ENCODE measurements around the gene ADCY3. TPM values are rescaled to one million over a fixed set of nuclear protein-coding genes. Genes with fewer than 3 reads are reported as not detected.

ADCY3 gene
- total RNA-seq, 1 experiment from 2014 or later: 71.1 TPM

DNA sequence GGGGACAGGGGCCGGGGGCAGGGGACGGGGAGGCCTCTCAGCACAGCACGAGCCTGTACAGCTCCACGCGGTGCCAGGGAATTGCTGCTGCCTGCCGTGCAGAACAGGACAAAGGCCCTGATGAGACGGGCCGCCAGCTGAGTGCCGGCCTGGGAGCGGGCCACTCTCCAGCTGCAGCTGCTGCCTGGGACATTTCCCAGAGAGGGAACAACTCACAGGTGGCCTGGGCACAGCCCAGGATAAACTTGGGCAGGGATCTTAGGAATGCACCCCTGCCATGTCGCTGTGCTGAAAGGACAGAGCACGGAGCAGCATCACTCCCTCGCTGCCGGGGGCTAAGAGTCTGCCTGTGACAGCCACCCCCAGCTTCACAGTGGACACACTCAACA is 88.0 kb downstream of the ADCY3 start (continued):
- TF ChIP-seq, protein P1, sequence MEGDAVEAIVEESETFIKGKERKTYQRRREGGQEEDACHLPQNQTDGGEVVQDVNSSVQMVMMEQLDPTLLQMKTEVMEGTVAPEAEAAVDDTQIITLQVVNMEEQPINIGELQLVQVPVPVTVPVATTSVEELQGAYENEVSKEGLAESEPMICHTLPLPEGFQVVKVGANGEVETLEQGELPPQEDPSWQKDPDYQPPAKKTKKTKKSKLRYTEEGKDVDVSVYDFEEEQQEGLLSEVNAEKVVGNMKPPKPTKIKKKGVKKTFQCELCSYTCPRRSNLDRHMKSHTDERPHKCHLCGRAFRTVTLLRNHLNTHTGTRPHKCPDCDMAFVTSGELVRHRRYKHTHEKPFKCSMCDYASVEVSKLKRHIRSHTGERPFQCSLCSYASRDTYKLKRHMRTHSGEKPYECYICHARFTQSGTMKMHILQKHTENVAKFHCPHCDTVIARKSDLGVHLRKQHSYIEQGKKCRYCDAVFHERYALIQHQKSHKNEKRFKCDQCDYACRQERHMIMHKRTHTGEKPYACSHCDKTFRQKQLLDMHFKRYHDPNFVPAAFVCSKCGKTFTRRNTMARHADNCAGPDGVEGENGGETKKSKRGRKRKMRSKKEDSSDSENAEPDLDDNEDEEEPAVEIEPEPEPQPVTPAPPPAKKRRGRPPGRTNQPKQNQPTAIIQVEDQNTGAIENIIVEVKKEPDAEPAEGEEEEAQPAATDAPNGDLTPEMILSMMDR (IDR thresholded peaks at IDR 0.05 in 2 of 3, conservative IDR thresholded peaks at IDR 0.05 in 1 of 3; ENCODE audit: borderline replicate concordance in 1 of 3, insufficient read depth in 1 of 3, low read depth in 2 of 3, low read length in 2 of 3): no peak

DNA sequence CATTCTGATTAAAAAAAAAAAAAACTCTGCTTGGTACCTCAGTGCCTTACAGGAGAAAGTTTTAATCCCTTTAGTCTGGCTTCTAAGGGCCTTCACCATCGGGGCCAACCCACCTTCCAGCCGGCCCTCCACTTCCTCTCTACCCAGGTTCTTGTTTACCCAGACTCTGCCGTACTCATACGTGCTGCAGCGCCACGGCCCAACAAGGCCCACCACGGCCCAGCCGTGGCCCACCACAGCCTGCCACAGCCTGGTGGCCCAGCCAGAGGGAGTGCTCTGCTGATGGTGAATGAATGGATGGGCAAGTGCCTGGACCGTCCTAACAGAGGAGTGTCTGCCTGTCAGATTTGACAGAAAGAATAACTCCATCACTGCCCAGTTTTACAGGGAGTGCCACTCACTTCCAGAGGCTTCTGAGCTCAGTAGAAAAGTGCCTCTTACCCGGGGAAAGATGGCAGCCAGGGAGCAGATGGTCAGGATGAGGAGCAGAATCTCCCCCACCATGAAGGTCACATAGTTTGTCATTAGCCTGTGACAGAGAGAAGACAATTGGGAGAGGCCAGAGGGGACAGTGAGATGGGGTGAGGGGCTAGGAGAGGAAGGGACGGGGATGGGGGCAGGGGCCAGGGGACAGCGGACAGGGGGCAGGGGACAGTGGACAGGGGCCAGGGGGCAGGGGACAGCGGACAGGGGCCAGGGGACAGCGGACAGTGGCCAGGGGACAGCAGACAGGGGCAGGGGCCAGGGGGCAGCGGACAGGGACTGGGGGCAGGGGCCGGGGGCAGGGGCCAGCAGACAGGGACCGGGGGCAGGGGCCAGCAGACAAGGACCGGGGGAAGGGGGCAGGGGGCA is 88.6 kb downstream of the ADCY3 start:
- DNase-seq (ENCODE audit: low read depth, low spot score) (no peak), ATAC-seq (no peak)
- no TSS peak for BruUV-seq (replicated peaks)
- RAD21 ChIA-PET (ENCODE audit: low non-redundant PET in 1 of 2, low total read pairs in 2 of 2, uncharacterized antibody in 2 of 2, unreplicated experiment in 2 of 2): no interaction called here
- H3K27ac ChIP-seq (ENCODE audit: low read depth, low read length): no peak overlapping the region
- H4K20me1 ChIP-seq (ENCODE audit: insufficient read depth): no peaks in the 10 kb centered on the region
- H3K4me3 ChIP-seq (replicated peaks in 1 of 2; ENCODE audit: low read depth in 1 of 2, low read length in 2 of 2): no peak overlapping the region
- POLR2A ChIA-PET: no interaction called here
- no peaks in the 10 kb centered on the region for H3K9me3 ChIP-seq (ENCODE audit: control insufficient read depth in 1 of 2, insufficient read depth in 1 of 2, low read depth in 1 of 2, low read length in 2 of 2)
- peaks cover 0 to 16% of the 10 kb centered on the region in 2 experiments; a peak in 3 of 4 replicates for H3K36me3 ChIP-seq (ENCODE audit: control insufficient read depth in 1 of 2, insufficient read depth in 2 of 2, low read length in 2 of 2)
- H2AFZ ChIP-seq (ENCODE audit: low read depth, low read length, poor library complexity, severe bottlenecking): no peak overlapping the region
- intact Hi-C loops (cut with micrococcal nuclease): no loop called here
- H3K4me1 ChIP-seq (ENCODE audit: control insufficient read depth in 1 of 2, insufficient read depth in 2 of 2, low read length in 2 of 2): peaks cover 0 to 15% of the 10 kb centered on the region in 2 experiments; a peak in 2 of 4 replicates
- CTCF ChIA-PET: interaction anchor here (1.0 kb wide), 1 partner anchor 365 kb away, joined by 3 read pairs; no protein-coding TSS in a partner anchor
- no peaks in the 10 kb centered on the region for H3K79me2 ChIP-seq (ENCODE audit: insufficient read depth, low read length)
- H3K9ac ChIP-seq (ENCODE audit: low read length): no peak overlapping the region
- H3K4me2 ChIP-seq (ENCODE audit: low read length): no peak overlapping the region
- H3K9me2 ChIP-seq (ENCODE audit: insufficient read depth): no peaks in the 10 kb centered on the region
- no peaks in the 10 kb centered on the region for H3K27me3 ChIP-seq (ENCODE audit: insufficient read depth, low read length)
- TF ChIP-seq YY1 (IDR thresholded peaks at IDR 0.05; ENCODE audit: extremely low read depth, insufficient replicate concordance, low read depth, low read length): no peak
- no peak for TF ChIP-seq SRF (IDR thresholded peaks at IDR 0.05; ENCODE audit: low read depth)
- TF ChIP-seq, protein P2, sequence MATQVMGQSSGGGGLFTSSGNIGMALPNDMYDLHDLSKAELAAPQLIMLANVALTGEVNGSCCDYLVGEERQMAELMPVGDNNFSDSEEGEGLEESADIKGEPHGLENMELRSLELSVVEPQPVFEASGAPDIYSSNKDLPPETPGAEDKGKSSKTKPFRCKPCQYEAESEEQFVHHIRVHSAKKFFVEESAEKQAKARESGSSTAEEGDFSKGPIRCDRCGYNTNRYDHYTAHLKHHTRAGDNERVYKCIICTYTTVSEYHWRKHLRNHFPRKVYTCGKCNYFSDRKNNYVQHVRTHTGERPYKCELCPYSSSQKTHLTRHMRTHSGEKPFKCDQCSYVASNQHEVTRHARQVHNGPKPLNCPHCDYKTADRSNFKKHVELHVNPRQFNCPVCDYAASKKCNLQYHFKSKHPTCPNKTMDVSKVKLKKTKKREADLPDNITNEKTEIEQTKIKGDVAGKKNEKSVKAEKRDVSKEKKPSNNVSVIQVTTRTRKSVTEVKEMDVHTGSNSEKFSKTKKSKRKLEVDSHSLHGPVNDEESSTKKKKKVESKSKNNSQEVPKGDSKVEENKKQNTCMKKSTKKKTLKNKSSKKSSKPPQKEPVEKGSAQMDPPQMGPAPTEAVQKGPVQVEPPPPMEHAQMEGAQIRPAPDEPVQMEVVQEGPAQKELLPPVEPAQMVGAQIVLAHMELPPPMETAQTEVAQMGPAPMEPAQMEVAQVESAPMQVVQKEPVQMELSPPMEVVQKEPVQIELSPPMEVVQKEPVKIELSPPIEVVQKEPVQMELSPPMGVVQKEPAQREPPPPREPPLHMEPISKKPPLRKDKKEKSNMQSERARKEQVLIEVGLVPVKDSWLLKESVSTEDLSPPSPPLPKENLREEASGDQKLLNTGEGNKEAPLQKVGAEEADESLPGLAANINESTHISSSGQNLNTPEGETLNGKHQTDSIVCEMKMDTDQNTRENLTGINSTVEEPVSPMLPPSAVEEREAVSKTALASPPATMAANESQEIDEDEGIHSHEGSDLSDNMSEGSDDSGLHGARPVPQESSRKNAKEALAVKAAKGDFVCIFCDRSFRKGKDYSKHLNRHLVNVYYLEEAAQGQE (IDR thresholded peaks at IDR 0.05; ENCODE audit: low read depth): no peak
- no peak for TF ChIP-seq POLR2A (IDR thresholded peaks at IDR 0.05; ENCODE audit: borderline replicate concordance, extremely low read depth, insufficient read depth, insufficient read length)
- TF ChIP-seq, protein P1 (IDR thresholded peaks at IDR 0.05 in 2 of 3, conservative IDR thresholded peaks at IDR 0.05 in 1 of 3; ENCODE audit: borderline replicate concordance in 1 of 3, insufficient read depth in 1 of 3, low read depth in 2 of 3, low read length in 2 of 3): no peak
- TF ChIP-seq EZH2 (IDR thresholded peaks at IDR 0.05): no peak
- TF ChIP-seq EGR1 (IDR thresholded peaks at IDR 0.05; ENCODE audit: low read depth): no peak
- TF ChIP-seq, protein P3, sequence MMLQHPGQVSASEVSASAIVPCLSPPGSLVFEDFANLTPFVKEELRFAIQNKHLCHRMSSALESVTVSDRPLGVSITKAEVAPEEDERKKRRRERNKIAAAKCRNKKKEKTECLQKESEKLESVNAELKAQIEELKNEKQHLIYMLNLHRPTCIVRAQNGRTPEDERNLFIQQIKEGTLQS (IDR thresholded peaks at IDR 0.05): no peak
- TF ChIP-seq SIN3A (IDR thresholded peaks at IDR 0.05; ENCODE audit: low read depth): no peak
- TF ChIP-seq, protein P4, sequence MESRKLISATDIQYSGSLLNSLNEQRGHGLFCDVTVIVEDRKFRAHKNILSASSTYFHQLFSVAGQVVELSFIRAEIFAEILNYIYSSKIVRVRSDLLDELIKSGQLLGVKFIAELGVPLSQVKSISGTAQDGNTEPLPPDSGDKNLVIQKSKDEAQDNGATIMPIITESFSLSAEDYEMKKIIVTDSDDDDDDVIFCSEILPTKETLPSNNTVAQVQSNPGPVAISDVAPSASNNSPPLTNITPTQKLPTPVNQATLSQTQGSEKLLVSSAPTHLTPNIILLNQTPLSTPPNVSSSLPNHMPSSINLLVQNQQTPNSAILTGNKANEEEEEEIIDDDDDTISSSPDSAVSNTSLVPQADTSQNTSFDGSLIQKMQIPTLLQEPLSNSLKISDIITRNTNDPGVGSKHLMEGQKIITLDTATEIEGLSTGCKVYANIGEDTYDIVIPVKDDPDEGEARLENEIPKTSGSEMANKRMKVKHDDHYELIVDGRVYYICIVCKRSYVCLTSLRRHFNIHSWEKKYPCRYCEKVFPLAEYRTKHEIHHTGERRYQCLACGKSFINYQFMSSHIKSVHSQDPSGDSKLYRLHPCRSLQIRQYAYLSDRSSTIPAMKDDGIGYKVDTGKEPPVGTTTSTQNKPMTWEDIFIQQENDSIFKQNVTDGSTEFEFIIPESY (IDR thresholded peaks at IDR 0.05; ENCODE audit: extremely low read depth, insufficient replicate concordance, low read length): no peak
- TF ChIP-seq TCF7L2 (IDR thresholded peaks at IDR 0.05; ENCODE audit: borderline replicate concordance, extremely low read depth, insufficient read depth, insufficient read length): no peak

Measured in HCT116 (cell line).